GM18508 (cell line): ENCODE results near the gene GGCT.
"Not testable (repeated sequence)": the region's sequence is repeated elsewhere in the genome, so short reads cannot be mapped to it uniquely, and the experiment has no call there.

ENCODE experiments used
- ATAC-seq: cut with Tn5 transposase; IDR thresholded peaks from one replicate; pipeline ENCODE4 v1.9.1; 2021; ENCODE audit warnings: moderate number of reproducible peaks; ENCODE audit not compliant: insufficient read depth, unreplicated experiment

GGCT gene

GRCh38 chr7:30481416-30481815, 23.2 kb downstream of the GGCT start:
- ATAC-seq = not testable (repeated sequence)

- ATAC-seq = no peak
Observed at GRCh38 chr7:30479202-30480120, 25.2 kb downstream of the GGCT start.

GRCh38 chr7:30478349-30479201, 26.1 kb downstream of the GGCT start, which contains the start of gene NOD1:
TSS of gene NOD1 (minus strand) at chr7:30478784. CDS start at chr7:30456921, 21,863 bp downstream.
- no peak for ATAC-seq

- ATAC-seq = no peak
Observed at GRCh38 chr7:30476459-30477145, 28.0 kb downstream of the GGCT start.

GRCh38 chr7:30475580-30475979, 29.0 kb downstream of the GGCT start:
- no peak for ATAC-seq

- no peak for ATAC-seq
Observed at GRCh38 chr7:30474893-30475292, 29.7 kb downstream of the GGCT start.

GRCh38 chr7:30474485-30474884, 30.1 kb downstream of the GGCT start:
- no peak for ATAC-seq

- ATAC-seq = no peak
Observed at GRCh38 chr7:30473903-30474302, 30.7 kb downstream of the GGCT start.

- ATAC-seq = no peak
Observed at GRCh38 chr7:30472784-30473775, 31.5 kb downstream of the GGCT start.

GRCh38 chr7:30472081-30472783, 32.4 kb downstream of the GGCT start:
- no peak for ATAC-seq

- no peak for ATAC-seq
Observed at GRCh38 chr7:30471205-30471604, 33.4 kb downstream of the GGCT start.

- ATAC-seq = no peak
Observed at GRCh38 chr7:30470771-30471170, 33.9 kb downstream of the GGCT start.

- no peak for ATAC-seq
Observed at GRCh38 chr7:30470163-30470770, 34.4 kb downstream of the GGCT start.

GRCh38 chr7:30469303-30469702, 35.3 kb downstream of the GGCT start:
- ATAC-seq = no peak

GRCh38 chr7:30468791-30469190, 35.8 kb downstream of the GGCT start:
- ATAC-seq = no peak

GRCh38 chr7:30468041-30468440, 36.6 kb downstream of the GGCT start:
- ATAC-seq = no peak

- no peak for ATAC-seq
Observed at GRCh38 chr7:30467271-30467670, 37.4 kb downstream of the GGCT start.

- ATAC-seq = no peak
Observed at GRCh38 chr7:30466266-30466665, 38.4 kb downstream of the GGCT start.
